GM19025 (cell line): ENCODE data around the gene NNMT.

Experiments
- ATAC-seq: cut with Tn5 transposase; IDR thresholded peaks from one replicate; pipeline ENCODE4 v1.9.1; 2021; ENCODE audit warnings: mild to moderate bottlenecking, low read depth, moderate library complexity; ENCODE audit not compliant: unreplicated experiment

NNMT gene

DNA sequence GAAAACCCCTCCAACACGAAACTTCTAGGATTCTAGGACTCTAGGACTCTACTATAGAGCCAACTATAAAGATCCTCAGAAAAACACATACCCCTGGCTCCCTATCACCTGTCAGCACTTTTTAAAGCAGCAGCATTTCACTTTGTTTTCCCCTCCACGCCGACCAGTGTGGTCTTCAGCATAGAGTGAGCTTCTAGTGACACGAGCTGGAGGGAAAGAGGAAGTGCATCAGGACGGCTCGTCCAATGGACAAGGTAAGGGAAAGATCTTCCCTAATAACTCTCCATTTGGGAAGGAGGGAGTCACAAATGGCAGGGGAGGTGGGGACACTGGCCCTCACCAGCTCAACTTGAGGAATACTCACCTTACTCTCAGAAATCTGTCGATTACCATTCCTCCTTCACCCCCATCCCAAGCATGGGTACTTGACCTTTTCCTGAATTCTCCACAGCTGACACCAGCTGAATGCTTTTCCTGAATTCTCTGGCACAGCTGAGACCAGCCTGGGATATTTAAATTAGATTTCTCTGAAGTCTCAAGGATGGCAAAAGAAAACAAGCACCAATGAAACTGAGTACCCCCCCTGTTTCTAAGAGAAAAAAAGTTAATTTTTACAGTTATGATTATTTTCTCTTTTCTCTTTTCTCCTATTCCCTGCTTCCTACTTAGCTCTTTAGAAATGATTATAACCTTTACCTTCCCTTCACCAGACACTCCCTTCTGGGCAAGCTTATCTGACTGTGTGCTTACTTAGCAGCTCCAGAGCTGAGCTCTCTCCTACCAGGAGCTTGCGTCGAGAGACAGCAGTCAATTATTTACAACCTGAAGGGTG lies 33.3 kb upstream of the NNMT start:
- ATAC-seq: no peak

DNA sequence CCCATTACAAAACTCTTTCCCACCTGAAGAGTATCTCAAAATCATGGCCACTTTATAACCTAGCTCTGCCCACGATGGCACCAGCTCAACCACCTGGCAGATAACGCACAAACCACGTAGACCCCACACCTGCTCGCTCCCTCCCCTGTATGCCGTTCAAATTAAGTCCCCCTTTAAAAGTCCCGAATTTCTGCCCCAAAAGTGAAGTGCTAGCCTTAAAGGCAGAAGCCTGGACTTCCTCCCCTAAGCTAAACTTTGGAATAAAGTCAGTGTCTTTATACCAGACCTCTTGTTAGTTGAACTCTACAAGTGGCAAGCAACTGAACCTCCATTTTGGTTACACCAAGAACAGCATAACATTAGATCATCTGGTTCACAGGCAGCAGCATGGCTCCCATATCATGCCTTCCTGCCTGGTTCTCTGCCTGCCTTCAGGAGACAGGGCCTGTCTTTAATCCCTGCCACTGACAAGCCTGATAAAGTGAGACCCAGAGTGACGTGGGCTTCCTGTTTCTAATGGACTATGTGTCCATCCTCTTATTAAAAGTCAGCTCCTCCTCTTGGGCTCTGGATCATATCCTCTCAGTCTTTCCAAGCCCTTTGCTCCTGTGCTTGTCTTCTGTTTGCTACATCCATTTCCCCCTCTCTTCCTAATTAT lies 32.6 kb upstream of the NNMT start:
- no peak for ATAC-seq

DNA sequence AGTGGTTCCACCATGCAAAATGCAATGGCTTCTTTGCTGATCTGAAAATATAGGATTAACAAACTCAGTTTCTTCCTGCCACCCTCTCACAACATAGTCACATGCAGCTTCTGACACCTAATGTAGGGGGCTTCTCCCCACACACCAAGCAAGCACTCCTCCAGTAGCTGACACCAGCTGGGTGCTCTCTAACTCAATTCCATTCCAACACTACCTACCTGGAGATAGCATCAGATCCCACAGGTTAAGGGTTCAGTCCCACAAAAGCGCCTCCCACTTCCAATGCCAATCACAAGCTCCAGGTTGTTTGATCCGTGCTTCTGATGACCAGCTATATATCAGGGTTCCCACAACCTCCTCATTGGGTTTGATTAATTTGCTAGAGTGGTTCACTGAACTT lies 31.8 kb upstream of the NNMT start:
- ATAC-seq: no peak

DNA sequence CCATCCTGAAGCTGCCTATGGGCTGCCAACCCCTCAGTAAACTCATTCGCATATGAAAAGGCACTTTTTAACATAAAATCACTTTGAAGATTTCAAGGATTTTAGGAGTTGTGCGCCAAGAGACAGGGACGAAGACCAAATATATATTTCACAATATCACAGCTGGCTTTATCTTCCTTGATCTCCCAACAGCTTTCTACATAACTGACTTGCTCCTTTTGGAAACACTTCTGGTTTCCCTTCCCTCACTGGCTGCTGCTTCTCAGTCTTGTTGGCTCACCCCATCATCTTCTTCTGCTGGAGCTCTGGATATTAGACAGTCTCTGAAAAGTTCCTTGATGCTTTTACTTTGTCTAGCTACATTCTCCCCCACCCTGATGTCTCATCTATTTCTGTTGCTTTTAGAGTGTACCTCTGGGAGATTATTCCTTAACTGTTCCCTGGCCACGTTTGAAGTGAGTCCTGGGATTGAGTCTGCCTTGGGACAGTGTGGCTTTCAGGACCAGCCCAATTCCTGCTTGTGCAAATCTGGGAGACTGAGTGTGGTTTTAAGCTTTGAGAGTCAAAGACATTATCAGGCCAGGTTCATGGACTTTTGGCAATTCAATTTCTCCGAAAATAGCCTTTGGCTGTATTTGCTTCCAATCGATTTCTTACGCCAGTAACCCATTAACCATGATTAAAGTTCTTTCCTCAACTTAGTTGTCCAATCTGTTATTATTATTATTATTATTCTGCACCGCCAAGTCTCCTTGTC lies 30.9 kb upstream of the NNMT start:
- no peak for ATAC-seq

DNA sequence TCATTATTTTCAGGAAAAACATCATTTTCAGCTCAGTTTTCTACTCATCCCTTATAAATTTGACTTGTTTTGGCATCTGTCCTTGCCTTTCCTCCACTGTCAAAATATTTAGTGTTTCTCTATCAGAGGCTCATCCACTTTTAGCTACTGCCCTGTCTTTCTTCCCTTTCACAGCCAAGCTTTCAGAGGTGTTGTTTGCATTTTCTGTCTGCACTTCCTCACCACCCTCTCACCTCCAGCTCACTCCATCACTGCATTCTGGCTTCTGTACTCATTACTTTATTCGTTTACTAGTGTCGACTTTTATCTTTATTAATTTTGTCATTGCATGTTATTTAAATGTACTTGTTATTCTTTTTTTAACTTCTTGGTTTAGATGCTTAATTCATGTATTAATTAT lies 26.7 kb upstream of the NNMT start:
- no peak for ATAC-seq

DNA sequence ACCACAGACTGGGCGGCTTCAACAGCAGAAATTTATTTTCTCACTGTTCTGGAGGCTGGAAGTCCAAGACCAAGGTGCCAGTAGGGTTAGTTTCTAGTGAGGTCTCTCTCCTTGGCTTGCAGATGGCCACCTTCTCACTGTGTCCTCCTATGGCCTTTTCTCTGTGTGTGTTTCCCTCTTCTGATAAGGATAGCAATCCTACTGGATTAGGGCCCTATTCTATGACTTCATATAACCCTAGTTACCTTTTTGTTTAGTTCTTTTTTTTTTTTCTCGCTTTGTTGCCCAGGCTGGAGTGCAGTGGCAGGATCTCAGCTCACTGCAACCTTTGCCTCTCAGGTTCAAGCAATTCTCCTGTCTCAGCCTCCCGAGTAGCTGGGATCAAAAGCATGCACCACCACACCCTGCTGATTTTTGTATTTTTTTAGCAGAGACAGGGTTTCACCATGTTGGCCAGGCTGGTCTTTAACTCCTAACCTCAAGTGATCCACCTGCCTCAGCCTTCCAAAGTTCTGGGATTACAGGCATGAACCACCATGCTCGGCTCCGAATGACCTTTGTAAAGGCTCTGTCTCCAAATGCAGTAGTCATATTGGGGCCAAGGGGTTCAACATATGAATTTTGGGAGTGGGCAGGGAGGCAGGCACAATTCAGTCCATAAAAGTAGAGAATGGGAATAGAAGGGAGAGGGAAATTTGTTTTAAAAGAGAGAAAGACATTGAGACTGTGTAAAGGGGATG lies 25.5 kb upstream of the NNMT start:
- ATAC-seq: no peak

DNA sequence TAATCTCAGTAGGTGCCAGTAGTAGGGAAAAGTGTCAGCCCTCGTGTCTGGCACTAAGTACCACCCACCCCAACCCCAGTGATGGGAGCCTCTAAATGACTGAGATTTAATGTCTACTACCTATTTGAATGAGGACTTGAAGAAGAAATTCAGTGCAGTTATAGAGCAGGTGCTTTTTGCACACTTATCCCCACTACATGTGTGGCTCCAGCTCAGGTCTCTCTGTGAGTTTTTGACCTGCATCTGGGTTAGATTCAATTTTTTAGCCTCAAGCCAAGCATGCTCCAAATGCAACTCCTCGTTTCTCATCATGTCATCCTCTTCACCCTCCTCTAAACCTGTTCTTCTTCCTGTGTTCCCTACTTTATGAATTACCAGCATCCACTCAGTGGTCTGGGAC lies 24.9 kb upstream of the NNMT start:
- no peak for ATAC-seq

DNA sequence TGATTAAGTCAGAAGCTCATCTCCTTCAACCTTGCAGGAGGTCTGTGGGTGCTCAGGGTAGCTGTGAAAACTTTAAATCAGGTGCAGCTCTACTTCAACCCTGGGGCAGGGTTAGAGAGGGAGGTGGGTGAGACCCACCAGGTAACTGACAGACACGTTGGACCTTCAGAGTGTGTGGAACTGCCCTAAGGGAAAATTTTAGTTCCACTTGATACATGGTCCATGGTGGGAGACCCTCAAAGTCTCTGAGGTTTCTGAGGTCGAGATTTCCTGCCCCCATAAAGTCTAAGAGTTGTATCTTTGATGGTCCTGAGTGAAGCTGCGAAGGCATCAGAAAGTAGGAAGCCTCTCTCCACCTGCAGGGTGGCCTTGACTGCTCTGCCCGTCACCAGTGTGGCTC lies 23.9 kb upstream of the NNMT start:
- no peak for ATAC-seq

DNA sequence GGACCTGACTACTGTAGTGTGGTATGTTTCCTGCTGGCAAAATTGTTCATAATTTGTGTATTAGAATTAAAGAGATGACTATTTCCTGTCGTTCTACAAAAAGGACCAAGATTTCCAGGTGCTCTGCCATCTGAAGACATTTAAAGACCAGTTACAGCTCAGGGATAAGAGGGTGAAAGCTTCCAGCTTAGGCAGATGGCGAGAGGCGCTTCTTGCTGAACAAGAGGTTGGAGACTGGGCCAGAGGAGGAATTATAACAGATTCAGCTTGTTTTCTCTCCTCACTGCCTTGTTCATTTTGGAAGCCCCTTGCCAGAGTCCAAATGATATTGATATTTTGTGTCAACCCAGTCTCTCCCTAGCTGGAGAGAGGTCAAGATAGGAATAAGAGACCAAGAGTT lies 23.1 kb upstream of the NNMT start:
- no peak for ATAC-seq

DNA sequence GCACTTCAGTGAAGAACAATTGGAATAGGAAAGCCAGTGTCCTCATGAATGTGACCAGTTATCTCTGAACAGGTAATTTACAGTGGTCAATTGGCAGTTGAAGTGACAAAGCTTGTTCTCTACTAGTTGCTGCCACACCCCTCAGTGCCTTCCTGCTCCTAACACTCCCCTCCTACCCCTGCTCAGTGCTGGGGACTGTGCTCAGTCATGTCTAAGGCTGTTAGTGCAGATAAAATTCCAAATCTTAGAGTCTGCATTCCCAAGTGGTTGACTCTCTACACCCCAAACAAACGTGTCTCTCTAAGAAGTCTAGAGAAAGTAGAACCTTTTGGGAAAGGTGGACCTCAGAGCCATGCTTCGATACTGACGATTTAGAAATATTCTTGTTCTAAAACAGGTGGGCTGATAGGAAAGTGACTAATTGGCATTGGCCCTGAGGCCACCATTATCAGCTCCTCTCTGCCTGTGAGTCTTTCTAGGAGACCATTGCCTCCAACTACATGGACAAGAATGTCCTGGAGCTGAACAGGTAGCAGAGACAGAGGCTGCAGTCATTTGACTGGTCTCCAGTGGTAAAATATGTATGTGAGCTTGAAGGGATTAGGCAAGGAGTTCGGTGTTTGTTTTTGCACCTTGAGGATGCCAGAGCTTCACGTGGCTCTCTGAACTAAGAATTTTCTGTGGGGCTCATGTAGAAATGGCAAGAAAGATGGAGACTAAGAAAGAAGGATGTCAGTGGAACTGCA lies 22.1 kb upstream of the NNMT start:
- ATAC-seq: no peak

DNA sequence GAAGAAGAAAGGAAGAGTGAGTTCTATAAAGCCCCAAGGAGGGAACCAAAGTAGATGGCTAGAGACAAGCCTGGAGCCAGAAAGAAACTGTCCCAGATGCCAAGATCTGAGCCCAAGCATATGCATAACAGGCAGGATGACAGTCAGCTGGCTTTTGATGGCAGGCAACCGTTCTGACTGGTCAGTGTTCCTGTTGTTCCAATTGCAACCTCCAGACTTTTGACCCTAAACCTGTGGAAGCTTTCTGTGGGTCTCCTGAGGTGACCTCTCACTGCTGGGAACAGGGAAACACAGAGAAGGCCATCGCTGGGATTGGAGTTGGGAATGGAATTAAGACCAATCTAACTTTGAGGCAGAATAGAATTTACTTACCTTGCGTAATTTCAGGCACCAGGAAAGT lies 21.6 kb upstream of the NNMT start:
- ATAC-seq: no peak

DNA sequence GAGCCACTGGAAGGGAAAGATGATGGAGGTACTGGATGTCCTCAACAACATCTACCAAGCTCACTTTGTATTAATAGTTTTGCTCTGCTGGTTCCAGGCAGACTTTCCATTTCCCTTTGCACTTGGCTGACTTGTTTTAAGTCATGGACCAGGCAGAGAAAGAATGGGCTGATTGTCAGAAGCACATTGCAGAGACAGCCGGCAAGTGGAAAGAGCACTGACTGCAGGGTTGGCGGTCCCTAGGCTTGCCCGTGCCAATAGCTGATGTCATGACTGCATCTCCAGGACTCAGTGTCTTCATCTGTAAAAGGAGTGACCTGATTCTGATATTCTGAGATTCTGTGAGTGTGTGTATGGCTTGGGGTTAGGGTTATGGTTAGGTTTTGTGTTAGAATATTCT lies 20.9 kb upstream of the NNMT start:
- no peak for ATAC-seq

DNA sequence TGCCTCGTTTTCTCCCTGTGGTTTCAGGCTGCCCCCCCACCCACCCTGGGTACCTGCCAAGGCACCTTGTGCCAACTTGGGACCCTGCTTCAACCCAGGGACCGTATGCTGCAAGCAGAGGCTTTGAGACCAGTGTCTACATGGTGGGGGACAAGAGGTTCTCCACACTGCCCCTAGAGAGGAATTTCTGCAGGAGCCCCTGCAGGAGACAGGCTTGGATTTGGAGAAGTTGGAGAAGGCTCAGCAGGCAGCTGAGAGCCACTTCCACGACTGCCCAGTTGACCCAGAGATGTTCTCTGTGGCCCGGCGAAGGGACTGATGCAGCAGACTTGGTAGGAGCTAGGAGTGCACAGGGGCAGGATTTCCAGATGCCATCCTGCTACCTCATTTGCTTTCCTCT lies 20.1 kb upstream of the NNMT start:
- no peak for ATAC-seq

DNA sequence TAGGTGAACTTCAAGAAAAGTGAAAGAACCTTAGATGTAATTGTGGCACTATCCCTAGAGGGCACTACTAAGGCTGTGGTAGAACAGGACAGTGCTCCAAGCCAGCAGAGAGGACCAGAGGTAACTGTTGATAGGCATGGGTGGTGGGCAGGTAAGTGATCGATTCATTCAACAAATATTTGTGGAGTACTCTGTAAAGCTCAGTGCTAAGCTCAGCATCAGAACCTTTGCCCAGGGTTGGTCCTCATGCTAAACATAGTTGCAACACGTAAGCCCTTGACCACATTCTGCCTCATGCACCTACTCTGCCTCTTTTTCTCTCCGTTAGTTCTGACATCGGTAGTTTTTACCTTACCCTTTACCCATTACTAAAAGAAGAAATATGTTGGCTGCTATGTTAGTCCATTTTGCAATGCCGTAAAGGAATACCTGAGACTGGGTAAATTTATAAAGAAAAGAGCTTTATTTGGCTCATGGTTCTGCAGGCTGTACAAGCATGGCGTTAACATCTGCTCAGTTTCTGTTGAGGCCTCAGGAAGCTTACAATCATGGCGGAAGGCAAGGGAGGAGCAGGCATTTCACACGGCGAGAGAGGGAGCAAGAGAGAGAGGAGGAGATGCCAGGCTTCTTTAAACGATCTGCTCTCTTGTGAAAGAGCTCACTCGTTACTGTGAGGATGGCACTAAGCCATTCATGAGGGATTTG lies 18.4 kb upstream of the NNMT start:
- no peak for ATAC-seq

DNA sequence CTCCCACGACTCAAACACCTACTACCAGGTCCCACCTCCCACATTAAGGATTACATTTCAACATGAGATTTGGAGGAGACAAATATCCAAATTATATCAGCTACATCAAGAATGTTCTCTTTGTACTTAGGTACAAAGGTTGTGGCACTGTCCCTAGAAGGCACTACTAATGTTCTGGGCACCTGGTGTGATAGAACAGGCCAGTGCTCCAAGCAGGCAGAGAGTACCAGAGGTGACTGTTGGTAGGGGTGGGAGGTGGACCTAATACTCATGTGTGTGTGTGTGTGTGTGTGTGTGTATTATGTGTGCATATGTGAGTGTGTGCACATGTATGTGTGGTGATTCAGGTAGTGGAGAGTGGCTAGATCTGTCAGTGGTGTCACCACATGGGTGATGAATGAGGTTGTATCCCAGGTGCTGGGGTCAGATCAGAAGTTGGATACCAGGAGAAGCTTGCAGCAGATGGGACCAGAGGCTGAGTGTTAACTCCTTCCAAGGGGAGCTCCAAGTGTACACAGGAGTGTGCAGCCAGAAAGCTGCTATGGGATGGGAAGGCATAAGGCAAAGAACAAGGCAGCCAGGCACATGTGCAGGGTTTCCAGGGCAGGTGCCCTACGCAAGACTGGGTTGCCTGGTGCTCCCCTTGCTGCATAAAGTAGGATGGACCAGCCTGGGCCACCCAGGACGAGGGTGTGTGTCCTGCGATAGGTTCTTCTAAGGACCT lies 17.7 kb upstream of the NNMT start:
- no peak for ATAC-seq

DNA sequence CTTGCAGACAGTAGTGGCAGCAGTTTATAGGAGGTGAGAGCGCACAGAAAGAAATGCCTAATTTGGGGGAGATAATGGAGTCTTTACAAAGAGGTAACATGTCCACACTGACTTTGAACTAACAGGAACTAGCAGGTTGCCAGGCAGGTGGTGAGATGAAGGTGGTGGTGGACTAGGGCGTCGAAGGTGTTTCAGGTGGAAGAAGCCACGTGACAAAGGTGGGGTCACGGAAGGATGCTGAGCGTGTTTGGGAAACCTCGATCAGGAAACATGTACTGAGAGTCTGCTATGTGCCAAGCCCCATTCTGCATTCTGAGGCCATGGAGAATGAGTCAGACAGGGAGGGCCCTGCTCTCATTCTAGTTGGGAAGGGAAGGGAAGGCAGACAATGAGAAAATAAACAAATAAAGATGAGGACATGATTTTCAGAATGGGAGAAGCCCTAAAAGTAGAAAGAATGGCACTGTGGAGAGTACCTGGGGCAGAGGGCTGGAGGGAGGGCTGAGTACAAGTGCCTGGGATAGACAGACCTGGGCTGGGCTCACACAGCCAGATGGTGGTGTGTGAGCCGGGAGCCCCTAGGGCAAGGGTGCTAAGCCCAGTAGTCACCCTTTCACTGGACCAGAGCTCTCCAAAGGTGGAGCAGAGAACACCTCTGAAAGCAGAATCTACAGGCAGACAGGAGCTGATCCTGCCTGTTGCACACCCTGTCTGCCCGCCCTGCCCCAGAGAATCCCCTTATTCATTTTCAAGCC lies 16.2 kb upstream of the NNMT start:
- no peak for ATAC-seq

DNA sequence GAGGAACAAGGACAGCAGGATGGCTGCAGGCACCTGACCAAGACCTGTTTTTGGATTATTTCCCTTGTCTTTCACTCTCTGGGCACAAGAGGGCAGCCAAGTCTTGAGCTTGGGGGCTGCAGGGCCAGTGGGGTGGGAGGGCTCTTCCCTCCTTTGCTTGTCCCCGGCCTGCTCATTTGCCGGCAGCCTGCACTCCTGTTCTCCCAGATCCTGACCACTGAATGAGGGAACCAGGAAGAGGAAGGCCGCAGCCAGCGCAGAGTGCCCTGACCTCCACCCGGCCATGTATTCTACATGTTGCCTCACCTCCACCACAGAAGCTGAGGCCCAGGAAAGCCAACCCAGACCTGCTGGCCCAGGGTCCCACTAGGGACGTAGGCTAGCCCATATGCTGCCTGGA lies 15.5 kb upstream of the NNMT start:
- ATAC-seq: no peak

DNA sequence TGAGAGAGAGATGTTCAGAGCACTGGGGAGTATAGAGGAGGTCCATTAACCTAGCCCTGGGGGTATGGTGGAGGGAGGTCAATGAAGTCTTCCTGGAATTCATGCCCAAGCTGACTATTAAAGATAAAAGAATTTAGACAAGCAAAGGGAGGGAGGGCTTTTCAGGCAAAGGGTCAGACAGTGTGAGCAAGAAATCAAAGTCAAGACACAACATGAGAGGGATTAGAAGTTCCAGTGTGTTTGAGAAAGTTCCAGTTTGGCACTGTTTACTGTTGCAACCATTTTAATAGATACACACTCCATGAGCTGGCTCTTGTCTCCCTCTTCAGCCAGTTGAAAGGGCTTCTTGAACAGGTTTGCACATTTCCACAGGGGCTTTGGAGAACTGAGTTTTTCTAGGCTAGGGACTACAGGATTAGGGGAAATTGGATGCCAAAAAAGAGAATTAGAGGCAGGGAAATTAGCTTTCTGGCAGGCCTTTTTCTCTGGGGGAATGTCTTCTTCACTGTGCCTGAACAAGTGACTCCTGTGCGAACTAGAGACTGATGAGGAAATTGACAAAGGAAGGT lies 14.7 kb upstream of the NNMT start:
- no peak for ATAC-seq
